ENCODE results near the gene NME9. TPM values are rescaled to one million over a fixed set of nuclear protein-coding genes. Genes with fewer than 3 reads are reported as not detected.

Gene NME9
- total RNA-seq, 1 donor from 2014 or later = 2.4 TPM

GRCh38 chr3:138340511-138340910 is 10.9 kb upstream of the NME9 start:
- peaks cover 3% of the 10 kb centered on the region for H3K9me3 Mint-ChIP-seq (ENCODE audit: low read depth)
- no peak overlapping the region for H3K27ac Mint-ChIP-seq
- no peak overlapping the region for H3K4me3 Mint-ChIP-seq (ENCODE audit: low read depth)
- no peaks in the 10 kb centered on the region for H3K36me3 Mint-ChIP-seq (ENCODE audit: insufficient read depth)
- H3K27me3 Mint-ChIP-seq = peaks cover 6% of the 10 kb centered on the region
- no peak for TF ChIP-seq CTCF (IDR thresholded peaks at IDR 0.05; ENCODE audit: unreplicated experiment)
- peaks cover 7% of the 10 kb centered on the region for H3K4me1 Mint-ChIP-seq (ENCODE audit: low read depth)
- no peak for DNase-seq (ENCODE audit: low spot score, unreplicated experiment)

GRCh38 chr3:138338811-138339210 is 9.2 kb upstream of the NME9 start:
- TF ChIP-seq CTCF (IDR thresholded peaks at IDR 0.05; ENCODE audit: unreplicated experiment) = no peak
- H3K4me3 Mint-ChIP-seq (ENCODE audit: low read depth) = no peak overlapping the region
- peaks cover 6% of the 10 kb centered on the region for H3K27me3 Mint-ChIP-seq
- H3K4me1 Mint-ChIP-seq (ENCODE audit: low read depth) = peaks cover 17% of the 10 kb centered on the region
- DNase-seq (ENCODE audit: low spot score, unreplicated experiment) = no peak
- no peak overlapping the region for H3K27ac Mint-ChIP-seq
- peaks cover 3% of the 10 kb centered on the region for H3K9me3 Mint-ChIP-seq (ENCODE audit: low read depth)
- no peaks in the 10 kb centered on the region for H3K36me3 Mint-ChIP-seq (ENCODE audit: insufficient read depth)

- Mint-ChIP-seq H3K36me3 (ENCODE audit: insufficient read depth) (no peaks in the 10 kb centered on the region), H3K4me3 (ENCODE audit: low read depth) (no peak overlapping the region), H3K27ac (no peak overlapping the region), H3K4me1 (ENCODE audit: low read depth) (peaks cover 15% of the 10 kb centered on the region), H3K9me3 (ENCODE audit: low read depth) (peaks cover 3% of the 10 kb centered on the region), H3K27me3 (peaks cover 6% of the 10 kb centered on the region)
- DNase-seq (ENCODE audit: low spot score, unreplicated experiment) = no peak
- TF ChIP-seq CTCF (IDR thresholded peaks at IDR 0.05; ENCODE audit: unreplicated experiment) = no peak
These were observed 8.6 kb upstream of the NME9 start for GRCh38 chr3:138338244-138338643.

GRCh38 chr3:138336454-138336999 is 6.9 kb upstream of the NME9 start:
- Mint-ChIP-seq H3K27me3 (peaks cover 6% of the 10 kb centered on the region), H3K4me1 (ENCODE audit: low read depth) (peaks cover 10% of the 10 kb centered on the region), H3K36me3 (ENCODE audit: insufficient read depth) (no peaks in the 10 kb centered on the region), H3K4me3 (ENCODE audit: low read depth) (no peak overlapping the region), H3K27ac (no peak overlapping the region), H3K9me3 (ENCODE audit: low read depth) (no peaks in the 10 kb centered on the region)
- DNase-seq (ENCODE audit: low spot score, unreplicated experiment) = no peak
- no peak for TF ChIP-seq CTCF (IDR thresholded peaks at IDR 0.05; ENCODE audit: unreplicated experiment)

- H3K4me1 Mint-ChIP-seq (ENCODE audit: low read depth) = peaks cover 10% of the 10 kb centered on the region
- no peaks in the 10 kb centered on the region for H3K36me3 Mint-ChIP-seq (ENCODE audit: insufficient read depth)
- H3K4me3 Mint-ChIP-seq (ENCODE audit: low read depth) = no peak overlapping the region
- H3K27me3 Mint-ChIP-seq = peaks cover 5% of the 10 kb centered on the region
- DNase-seq (ENCODE audit: low spot score, unreplicated experiment) = no peak
- no peak overlapping the region for H3K27ac Mint-ChIP-seq
- TF ChIP-seq CTCF (IDR thresholded peaks at IDR 0.05; ENCODE audit: unreplicated experiment) = no peak
- H3K9me3 Mint-ChIP-seq (ENCODE audit: low read depth) = no peaks in the 10 kb centered on the region
These were observed 5.0 kb upstream of the NME9 start for GRCh38 chr3:138334608-138335007.

Data from progenitor cell of endocrine pancreas (in vitro differentiated cells).